GM12878 (cell line): ENCODE measurements around the gene NBR1. TPM values are rescaled to one million over a fixed set of nuclear protein-coding genes. Genes with fewer than 3 reads are reported as not detected.

ENCODE experiments used
- ATF2 ChIP-seq: IDR thresholded peaks from 2 replicates; pipeline ENCODE4 v1.6.1; 2012; ENCODE audit warnings: low read length, inconsistent platforms
- BCL3 ChIP-seq: IDR thresholded peaks from 2 replicates; pipeline ENCODE4 v1.6.1; 2011; ENCODE audit warnings: borderline replicate concordance, low read depth, mild to moderate bottlenecking, moderate library complexity, low read length; ENCODE audit not compliant: insufficient read depth, poor library complexity, severe bottlenecking
- BHLHE40 ChIP-seq, 2 experiments: fragments of 450-650 bp in 1 of 2; IDR thresholded peaks; 2 replicates each; pipeline ENCODE4 v1.6.1; 2011 to 2017; ENCODE audit warnings: low read depth in 2 of 2, borderline replicate concordance in 1 of 2, improper control_type of control experiment in 1 of 2, low read length in 1 of 2, mild to moderate bottlenecking in 1 of 2
- CEBPZ ChIP-seq: fragments of 150-350 bp; IDR thresholded peaks from 2 replicates; pipeline ENCODE4 v1.6.1; 2016; ENCODE audit warnings: low read depth, low read length
- CREB1 ChIP-seq: IDR thresholded peaks from 2 replicates; pipeline ENCODE4 v1.6.1; 2012; ENCODE audit warnings: low read depth, mild to moderate bottlenecking, inconsistent platforms
- ESRRA ChIP-seq: IDR thresholded peaks from 2 replicates; pipeline ENCODE4 v1.6.1; 2012; ENCODE audit warnings: mild to moderate bottlenecking, low read length, improper control_type of control experiment
- IRF3 ChIP-seq: fragments of 450-650 bp; IDR thresholded peaks from 2 replicates; pipeline ENCODE4 v1.6.1; 2014; ENCODE audit warnings: mild to moderate bottlenecking
- MEF2B ChIP-seq: fragments of 450-650 bp; IDR thresholded peaks from 2 replicates; pipeline ENCODE4 v1.6.1; 2018; ENCODE audit warnings: mild to moderate bottlenecking, moderate library complexity; ENCODE audit not compliant: partially characterized antibody, poor library complexity, severe bottlenecking
- MTA3 ChIP-seq: IDR thresholded peaks from 2 replicates; pipeline ENCODE4 v1.6.1; 2012; ENCODE audit warnings: low read length, inconsistent platforms, borderline replicate concordance
- POLR2A ChIP-seq: IDR thresholded peaks from 2 replicates; pipeline ENCODE4 v1.6.1; 2011; ENCODE audit warnings: low read depth, mild to moderate bottlenecking, low read length
- POU2F2 ChIP-seq: IDR thresholded peaks from 3 replicates; pipeline ENCODE4 v1.6.1; 2011; ENCODE audit warnings: low read depth, mild to moderate bottlenecking, low read length, borderline replicate concordance
- RAD51 ChIP-seq: fragments of 450-650 bp; IDR thresholded peaks from 2 replicates; pipeline ENCODE4 v1.6.1; 2016; ENCODE audit warnings: moderate library complexity, mild to moderate bottlenecking, inconsistent platforms
- SP1 ChIP-seq: IDR thresholded peaks from one replicate; pipeline ENCODE4 v1.6.1; 2011; ENCODE audit warnings: low read depth, low read length
- SPI1 ChIP-seq: IDR thresholded peaks from 2 replicates; pipeline ENCODE4 v1.6.1; 2011; ENCODE audit warnings: low read depth, mild to moderate bottlenecking, low read length, moderate library complexity, borderline replicate concordance; ENCODE audit not compliant: insufficient read depth
- USF1 ChIP-seq: IDR thresholded peaks from 2 replicates; pipeline ENCODE4 v1.6.1; 2011; ENCODE audit warnings: borderline replicate concordance, low read depth, mild to moderate bottlenecking, moderate library complexity, mixed read lengths, low read length; ENCODE audit not compliant: insufficient read depth; ENCODE audit errors: extremely low read length
- YBX1 ChIP-seq: fragments of 450-650 bp; IDR thresholded peaks from 2 replicates; pipeline ENCODE4 v1.6.1; 2016; ENCODE audit warnings: antibody characterized with exemption
- polyA plus RNA-seq, 11 experiments: library from polyadenylated mRNA; depleted of rRNA in 4 of 11; unstranded in 6 of 11; stranded (reverse) in 5 of 11; fragments of >200 nt; fragmentation: Nextera tagmentation in 4 of 11; fragmentation: Illumina TruSeq in 1 of 11; extraction: Ambion mirVana in 4 of 11; extraction: Trizol in 1 of 11; gene quantifications; 1 replicate in 1 of 11; 2 replicates in 10 of 11; pipeline versions ENCODE4 v1.2.1 to v1.2.3, GENCODE V29; 2011 to 2016; ENCODE audit warnings: inconsistent platforms in 2 of 11, missing spikeins in 2 of 11, low read depth in 1 of 11
- total RNA-seq, 4 experiments: library from RNA; depleted of rRNA in 3 of 4; stranded (reverse); fragments of >200 nt in 3 of 4; fragmentation: Illumina TruSeq in 1 of 4; extraction: Trizol in 1 of 4; gene quantifications; 2 replicates each; pipeline versions ENCODE4 v1.2.1 to v1.2.3, GENCODE V29; 2013 to 2021
- TF ChIP-seq, protein P1 (sequence below): fragments of 450-650 bp; IDR thresholded peaks from 2 replicates; pipeline ENCODE4 v1.6.1; 2017; ENCODE audit warnings: borderline replicate concordance

The NBR1 gene
- total and polyA plus RNA-seq, 10 of the 15 experiments (the other 5 are each of a cell fraction or from before 2014, with no cell fraction given), result 3.5 to 55.2 (median 28.2) TPM

GRCh38 chr17:43170140-43170765, 761 bp upstream of the NBR1 start (continued):
- TF ChIP-seq, protein P1, sequence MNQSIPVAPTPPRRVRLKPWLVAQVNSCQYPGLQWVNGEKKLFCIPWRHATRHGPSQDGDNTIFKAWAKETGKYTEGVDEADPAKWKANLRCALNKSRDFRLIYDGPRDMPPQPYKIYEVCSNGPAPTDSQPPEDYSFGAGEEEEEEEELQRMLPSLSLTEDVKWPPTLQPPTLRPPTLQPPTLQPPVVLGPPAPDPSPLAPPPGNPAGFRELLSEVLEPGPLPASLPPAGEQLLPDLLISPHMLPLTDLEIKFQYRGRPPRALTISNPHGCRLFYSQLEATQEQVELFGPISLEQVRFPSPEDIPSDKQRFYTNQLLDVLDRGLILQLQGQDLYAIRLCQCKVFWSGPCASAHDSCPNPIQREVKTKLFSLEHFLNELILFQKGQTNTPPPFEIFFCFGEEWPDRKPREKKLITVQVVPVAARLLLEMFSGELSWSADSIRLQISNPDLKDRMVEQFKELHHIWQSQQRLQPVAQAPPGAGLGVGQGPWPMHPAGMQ, result no peak
- TF ChIP-seq ESRRA (no peak), ATF2 (no peak), USF1 (no peak), BCL3 (no peak), POLR2A (no peak; the same call in 1 of the 2 replicates), POU2F2 (no peak), MEF2B (peak; percentile 22), YBX1 (peak; percentile 7; the same call in 1 of the 2 replicates), MTA3 (no peak), SP1 (peak; percentile 79), CEBPZ (no peak; the same call in 1 of the 2 replicates), CREB1 (peak; percentile 99), RAD51 (peak; percentile 52; the same call in 1 of the 2 replicates), SPI1 (no peak), IRF3 (peak; percentile 38; the same call in 1 of the 2 replicates), BHLHE40 (IDR thresholded peaks at IDR 0.05; ENCODE audit: borderline replicate concordance in 1 of 2, low read depth in 2 of 2, low read length in 1 of 2) (no peak)
